Choroid plexus epithelial cell (primary cell): ENCODE measurements around the gene THAP9.
"Not testable (repeated sequence)": the region's sequence is repeated elsewhere in the genome, so short reads cannot be mapped to it uniquely, and the experiment has no call there.

Experiments
- DNase-seq: peaks from one replicate; pipeline ENCODE4 v3.0.0-alpha.2; 2010; ENCODE audit warnings: low read depth
- H3K4me3 ChIP-seq: 2 replicates; pipeline ENCODE4 v1.5.1; 2011; ENCODE audit warnings: low read depth, mild to moderate bottlenecking, control low read depth, low read length, moderate library complexity
- TF ChIP-seq, protein P1 (sequence below): conservative IDR thresholded peaks from 2 replicates; pipeline ENCODE4 v1.5.1; 2011; ENCODE audit warnings: low read depth, mild to moderate bottlenecking, control low read depth, inconsistent platforms, low read length, moderate library complexity

THAP9 gene

DNA sequence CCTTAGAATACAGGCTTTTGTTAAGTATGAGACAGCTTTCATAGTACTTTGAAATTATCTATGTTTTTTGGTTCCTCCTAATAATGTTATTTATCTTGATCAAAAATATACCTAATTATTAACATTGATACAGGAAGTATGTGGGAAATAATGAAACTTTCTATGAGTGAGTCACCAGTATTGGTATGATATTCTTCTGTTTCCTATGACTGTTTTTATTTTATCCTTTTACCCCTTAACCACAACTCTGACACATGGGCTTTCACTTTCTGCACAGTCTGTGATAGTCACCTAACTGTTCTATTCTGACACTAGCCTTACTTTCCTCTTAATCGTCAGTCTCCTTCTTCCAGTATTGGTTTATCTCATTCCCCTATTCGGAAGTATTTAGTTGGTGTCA, 4.7 kb downstream of the THAP9 start:
- TF ChIP-seq, protein P1, sequence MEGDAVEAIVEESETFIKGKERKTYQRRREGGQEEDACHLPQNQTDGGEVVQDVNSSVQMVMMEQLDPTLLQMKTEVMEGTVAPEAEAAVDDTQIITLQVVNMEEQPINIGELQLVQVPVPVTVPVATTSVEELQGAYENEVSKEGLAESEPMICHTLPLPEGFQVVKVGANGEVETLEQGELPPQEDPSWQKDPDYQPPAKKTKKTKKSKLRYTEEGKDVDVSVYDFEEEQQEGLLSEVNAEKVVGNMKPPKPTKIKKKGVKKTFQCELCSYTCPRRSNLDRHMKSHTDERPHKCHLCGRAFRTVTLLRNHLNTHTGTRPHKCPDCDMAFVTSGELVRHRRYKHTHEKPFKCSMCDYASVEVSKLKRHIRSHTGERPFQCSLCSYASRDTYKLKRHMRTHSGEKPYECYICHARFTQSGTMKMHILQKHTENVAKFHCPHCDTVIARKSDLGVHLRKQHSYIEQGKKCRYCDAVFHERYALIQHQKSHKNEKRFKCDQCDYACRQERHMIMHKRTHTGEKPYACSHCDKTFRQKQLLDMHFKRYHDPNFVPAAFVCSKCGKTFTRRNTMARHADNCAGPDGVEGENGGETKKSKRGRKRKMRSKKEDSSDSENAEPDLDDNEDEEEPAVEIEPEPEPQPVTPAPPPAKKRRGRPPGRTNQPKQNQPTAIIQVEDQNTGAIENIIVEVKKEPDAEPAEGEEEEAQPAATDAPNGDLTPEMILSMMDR = no peak
- peak overlapping the region; percentile 4 for H3K4me3 ChIP-seq
- peak; percentile 71 for DNase-seq

DNA sequence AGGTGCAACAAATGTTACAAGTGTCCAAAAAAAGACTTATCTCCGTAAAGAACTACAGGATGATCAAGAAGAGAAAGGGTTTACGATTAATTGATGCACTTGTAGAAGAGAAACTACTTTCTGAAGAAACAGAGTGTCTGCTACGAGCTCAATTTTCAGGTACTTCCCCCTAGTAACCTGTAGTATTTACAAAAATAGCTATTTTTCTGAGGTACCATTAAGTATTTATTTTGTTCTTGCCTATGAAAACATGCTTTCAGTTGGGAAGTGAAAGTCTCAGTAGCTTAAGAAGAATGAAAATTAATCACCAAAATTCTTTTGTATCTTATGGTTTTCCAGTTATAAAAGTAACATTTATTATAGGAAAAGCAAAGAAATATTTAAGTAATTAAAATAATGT, 5.9 kb downstream of the THAP9 start:
- H3K4me3 ChIP-seq = no peak overlapping the region
- no peak for DNase-seq
- TF ChIP-seq, protein P1 = no peak

DNA sequence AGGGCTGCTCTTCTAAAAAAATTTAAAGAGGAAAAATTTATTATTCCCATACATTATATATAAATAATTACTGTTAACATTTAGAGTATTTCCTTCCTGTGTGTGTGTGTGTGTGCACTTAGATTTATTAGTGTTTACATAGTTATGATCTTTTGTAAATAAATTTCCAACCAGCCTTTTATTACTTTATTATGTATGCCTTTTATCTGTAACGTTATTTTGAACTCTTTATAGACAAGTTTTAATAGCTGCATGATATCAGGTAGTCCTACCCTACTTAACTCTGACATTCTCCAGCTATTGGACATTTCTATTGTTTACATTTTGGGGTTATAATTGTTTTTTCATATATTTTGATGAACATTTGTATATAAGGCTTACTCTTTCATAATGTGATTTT, 8.8 kb downstream of the THAP9 start:
- no peak overlapping the region for H3K4me3 ChIP-seq
- no peak for DNase-seq
- TF ChIP-seq, protein P1 = no peak

DNA sequence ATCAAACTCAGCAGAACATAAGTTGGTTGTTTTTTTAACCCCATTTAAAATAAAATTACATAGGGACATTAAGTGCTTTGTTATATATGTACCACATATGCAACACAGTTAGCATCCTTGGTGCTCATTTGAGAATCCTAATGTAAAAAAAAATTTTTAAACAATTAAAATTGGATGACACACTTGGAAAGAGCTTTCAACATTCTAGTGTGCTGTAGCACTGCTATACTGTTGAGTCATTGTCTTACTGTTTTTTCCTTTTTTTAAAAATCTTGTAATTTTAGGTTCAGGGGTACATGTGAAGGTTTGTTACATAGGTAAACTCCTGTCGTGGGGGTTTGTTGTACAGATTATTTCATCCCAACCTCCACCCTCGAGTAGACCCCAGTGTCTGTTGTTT, 12.8 kb downstream of the THAP9 start:
- H3K4me3 ChIP-seq = no peak overlapping the region
- TF ChIP-seq, protein P1 = no peak
- no peak for DNase-seq

DNA sequence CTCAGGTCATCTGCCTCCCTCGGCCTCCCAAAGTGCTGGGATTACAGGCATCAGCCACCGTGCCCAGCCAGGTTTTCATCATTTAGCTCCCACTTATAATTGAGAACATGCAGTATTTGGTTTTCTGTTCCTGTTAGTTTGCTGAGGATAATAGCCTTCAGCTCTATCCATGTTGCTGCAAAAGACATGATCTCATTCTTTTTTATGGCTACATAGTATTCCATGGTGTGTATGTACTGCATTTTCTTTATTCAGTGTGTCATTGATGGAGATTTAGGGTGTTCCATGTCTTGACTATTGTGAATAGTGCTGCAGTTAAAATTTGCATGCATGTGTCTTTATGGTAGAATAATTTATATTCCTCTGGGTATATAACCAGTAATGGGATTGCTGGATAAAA, 13.4 kb downstream of the THAP9 start:
- DNase-seq, H3K4me3 ChIP-seq: not testable (repeated sequence)

DNA sequence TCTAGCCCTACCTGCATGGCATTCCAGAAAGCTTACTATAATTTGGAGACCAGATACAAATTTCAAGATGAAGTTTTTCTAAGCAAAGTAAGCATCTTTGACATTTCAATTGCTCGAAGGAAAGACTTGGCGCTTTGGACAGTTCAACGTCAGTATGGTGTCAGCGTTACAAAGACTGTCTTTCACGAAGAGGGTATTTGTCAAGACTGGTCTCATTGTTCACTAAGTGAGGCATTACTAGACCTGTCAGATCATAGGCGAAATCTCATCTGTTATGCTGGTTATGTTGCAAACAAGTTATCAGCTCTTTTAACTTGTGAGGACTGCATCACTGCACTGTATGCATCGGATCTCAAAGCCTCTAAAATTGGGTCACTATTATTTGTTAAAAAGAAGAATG, 17.6 kb downstream of the THAP9 start:
- TF ChIP-seq, protein P1 = no peak
- no peak overlapping the region for H3K4me3 ChIP-seq
- no peak for DNase-seq

DNA sequence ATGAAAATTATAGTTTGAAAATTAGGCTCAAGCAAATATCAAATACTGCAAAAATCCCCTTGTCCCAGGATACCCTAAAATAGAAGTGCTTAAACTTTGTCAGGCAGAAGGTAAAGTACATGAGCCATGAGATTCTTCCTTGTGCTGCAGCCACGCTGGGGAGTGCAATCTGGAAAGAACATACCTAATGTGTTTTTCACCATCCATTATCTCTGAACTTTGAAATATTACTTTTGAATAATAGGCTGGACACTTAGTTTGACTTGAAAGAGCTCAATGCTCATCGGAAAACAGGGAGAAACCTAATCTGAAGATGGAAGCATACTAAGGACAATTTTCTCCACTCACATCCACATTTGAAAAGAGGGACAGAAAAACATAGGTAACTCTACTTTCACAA, 18.9 kb downstream of the THAP9 start:
- no peak overlapping the region for H3K4me3 ChIP-seq
- no peak for DNase-seq
- TF ChIP-seq, protein P1 = no peak

DNA sequence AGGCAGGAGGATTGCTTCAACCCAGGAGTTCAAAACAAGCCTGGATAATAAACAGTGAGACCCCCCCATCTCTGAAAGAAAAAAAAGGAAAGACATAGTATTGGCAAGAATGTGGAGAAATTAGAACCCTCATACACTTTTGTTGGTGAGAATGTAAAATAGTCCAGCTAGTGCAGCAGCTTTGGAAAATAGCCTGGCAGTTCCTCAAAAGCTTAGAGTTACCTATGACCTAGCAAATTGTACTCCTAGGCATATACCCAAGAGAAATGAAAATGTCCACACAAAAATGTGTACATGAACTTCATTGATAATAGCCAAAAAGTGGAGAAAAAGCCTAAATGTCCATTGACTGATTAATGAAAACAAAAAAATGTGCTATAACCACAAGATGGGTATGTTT, 21.3 kb downstream of the THAP9 start:
- H3K4me3 ChIP-seq = no peak overlapping the region
- DNase-seq = no peak
- TF ChIP-seq, protein P1 = no peak
